HEK293 (cell line): ENCODE data around the gene SMARCA2.

Source experiments
- CTCF ChIA-PET: fragments of 350-600 bp; formaldehyde crosslinking; extraction: SDS; loops from one replicate; lab custom pipeline; 2021; ENCODE audit warnings: antibody characterized with exemption; lab: Yijun Ruan, JAX
- POLR2A ChIA-PET: fragments of 300-600 bp; formaldehyde crosslinking; extraction: SDS; loops from one replicate; lab custom pipeline; 2020; ENCODE audit warnings: antibody characterized with exemption, inconsistent platforms; lab: Yijun Ruan, JAX
- H3K27ac ChIP-seq: fragments of 200-500 bp; sonication (Bioruptor generic); 2 replicates; pipeline ENCODE4 v1.5.1; 2014; ENCODE audit warnings: low read depth, low read length, control low read depth, inconsistent platforms; ENCODE audit errors: extremely low read depth
- H3K36me3 ChIP-seq, 2 experiments: fragments of 200-500 bp in 1 of 2; sonication (Bioruptor generic) in 1 of 2; 1 replicate in 1 of 2; 2 replicates in 1 of 2; pipeline ENCODE4 v1.5.1; 2014 to 2017; ENCODE audit warnings: inconsistent platforms in 2 of 2, low read length in 2 of 2; ENCODE audit not compliant: control insufficient read depth in 2 of 2, insufficient read depth in 1 of 2
- H3K4me1 ChIP-seq: fragments of 200-500 bp; sonication (Bioruptor generic); 2 replicates; pipeline ENCODE4 v1.5.1; 2014; ENCODE audit warnings: mild to moderate bottlenecking, low read length, inconsistent platforms; ENCODE audit not compliant: control insufficient read depth, insufficient read depth
- H3K4me3 ChIP-seq: 2 replicates; pipeline ENCODE4 v1.5.1; 2011; ENCODE audit warnings: low read depth, mild to moderate bottlenecking, control low read depth, low read length, moderate library complexity
- H3K9me3 ChIP-seq: fragments of 200-500 bp; sonication (Bioruptor generic); 2 replicates; pipeline ENCODE4 v1.5.1; 2014; ENCODE audit warnings: low read depth, low read length, inconsistent platforms; ENCODE audit not compliant: control insufficient read depth, insufficient read depth
- KLF10 ChIP-seq: fragments of 450-650 bp; IDR thresholded peaks from 2 replicates; pipeline ENCODE4 v1.5.1; 2018; ENCODE audit warnings: missing biosample characterization, mild to moderate bottlenecking, missing genetic modification characterization
- MZF1 ChIP-seq: fragments of 450-650 bp; formaldehyde crosslinking; IDR thresholded peaks from 2 replicates; pipeline ENCODE4 v1.5.1; 2017; ENCODE audit warnings: missing biosample characterization, missing genetic modification characterization, borderline replicate concordance
- PRDM1 ChIP-seq: fragments of 450-650 bp; formaldehyde crosslinking; IDR thresholded peaks from 2 replicates; pipeline ENCODE4; 2016; ENCODE audit warnings: missing biosample characterization, missing genetic modification characterization
- REPIN1 ChIP-seq: fragments of 450-650 bp; formaldehyde crosslinking; IDR thresholded peaks from 2 replicates; pipeline ENCODE4 v1.5.1; 2017; ENCODE audit warnings: missing biosample characterization, missing genetic modification characterization, low read depth
- SCRT1 ChIP-seq: fragments of 450-650 bp; formaldehyde crosslinking; IDR thresholded peaks from 2 replicates; pipeline ENCODE4 v1.5.1; 2016; ENCODE audit warnings: missing biosample characterization, missing genetic modification characterization, borderline replicate concordance
- SP3 ChIP-seq: fragments of 450-650 bp; formaldehyde crosslinking; IDR thresholded peaks from 2 replicates; pipeline ENCODE4 v1.5.1; 2016; ENCODE audit warnings: missing biosample characterization, missing genetic modification characterization
- ZBTB17 ChIP-seq: fragments of 450-650 bp; formaldehyde crosslinking; IDR thresholded peaks from 2 replicates; pipeline ENCODE4 v1.5.1; 2016; ENCODE audit warnings: missing biosample characterization, missing genetic modification characterization
- ZNF114 ChIP-seq: fragments of 450-650 bp; formaldehyde crosslinking; IDR thresholded peaks from 2 replicates; pipeline ENCODE4 v1.5.0; 2017; ENCODE audit warnings: missing biosample characterization, missing genetic modification characterization
- ZNF138 ChIP-seq: fragments of 450-650 bp; formaldehyde crosslinking; IDR thresholded peaks from 2 replicates; pipeline ENCODE4 v1.5.1; 2016; ENCODE audit warnings: missing biosample characterization, missing genetic modification characterization, borderline replicate concordance
- ZNF146 ChIP-seq: fragments of 450-650 bp; formaldehyde crosslinking; IDR thresholded peaks from 2 replicates; pipeline ENCODE4 v1.5.1; 2016; ENCODE audit warnings: missing biosample characterization, missing genetic modification characterization
- ZNF157 ChIP-seq: fragments of 450-650 bp; formaldehyde crosslinking; IDR thresholded peaks from 2 replicates; pipeline ENCODE4 v1.5.1; 2016; ENCODE audit warnings: missing biosample characterization, missing genetic modification characterization
- ZNF19 ChIP-seq: fragments of 450-650 bp; formaldehyde crosslinking; IDR thresholded peaks from 2 replicates; pipeline ENCODE4; 2016; ENCODE audit warnings: missing biosample characterization, missing genetic modification characterization, low read depth
- ZNF211 ChIP-seq: fragments of 450-650 bp; formaldehyde crosslinking; IDR thresholded peaks from 2 replicates; pipeline ENCODE4 v1.5.1; 2016; ENCODE audit warnings: low read depth, missing biosample characterization, missing genetic modification characterization
- ZNF280C ChIP-seq: fragments of 450-650 bp; formaldehyde crosslinking; IDR thresholded peaks from 2 replicates; pipeline ENCODE4 v1.5.1; 2016; ENCODE audit warnings: missing biosample characterization, missing genetic modification characterization
- ZNF280D ChIP-seq: fragments of 450-650 bp; formaldehyde crosslinking; IDR thresholded peaks from 2 replicates; pipeline ENCODE4 v1.5.1; 2016; ENCODE audit warnings: missing biosample characterization, missing genetic modification characterization
- ZNF391 ChIP-seq: fragments of 450-650 bp; formaldehyde crosslinking; IDR thresholded peaks from 2 replicates; pipeline ENCODE4 v1.5.1; 2016; ENCODE audit warnings: low read depth, missing biosample characterization, missing genetic modification characterization, borderline replicate concordance
- ZNF449 ChIP-seq: fragments of 450-650 bp; formaldehyde crosslinking; IDR thresholded peaks from 2 replicates; pipeline ENCODE4 v1.5.1; 2017; ENCODE audit warnings: missing biosample characterization, mild to moderate bottlenecking, missing genetic modification characterization, moderate library complexity
- ZNF555 ChIP-seq: fragments of 450-650 bp; formaldehyde crosslinking; conservative IDR thresholded peaks from 2 replicates; pipeline ENCODE4 v1.5.1; 2017; ENCODE audit warnings: missing biosample characterization, mild to moderate bottlenecking, missing genetic modification characterization, inconsistent platforms
- ZNF558 ChIP-seq: fragments of 450-650 bp; formaldehyde crosslinking; IDR thresholded peaks from 2 replicates; pipeline ENCODE4 v1.5.1; 2016; ENCODE audit warnings: missing biosample characterization, missing genetic modification characterization
- ZNF658 ChIP-seq: fragments of 450-650 bp; formaldehyde crosslinking; IDR thresholded peaks from 2 replicates; pipeline ENCODE4; 2016; ENCODE audit warnings: missing biosample characterization, missing genetic modification characterization
- ZNF660 ChIP-seq: fragments of 450-650 bp; IDR thresholded peaks from 2 replicates; pipeline ENCODE4 v1.5.1; 2018; ENCODE audit warnings: missing biosample characterization, mild to moderate bottlenecking, missing genetic modification characterization
- ZNF692 ChIP-seq: fragments of 450-650 bp; formaldehyde crosslinking; IDR thresholded peaks from 2 replicates; pipeline ENCODE4 v1.5.1; 2016; ENCODE audit warnings: missing biosample characterization, missing genetic modification characterization
- ZNF701 ChIP-seq: fragments of 450-650 bp; formaldehyde crosslinking; IDR thresholded peaks from 2 replicates; pipeline ENCODE4 v1.5.1; 2016; ENCODE audit warnings: missing biosample characterization, missing genetic modification characterization
- ZSCAN16 ChIP-seq: fragments of 450-650 bp; formaldehyde crosslinking; IDR thresholded peaks from 2 replicates; pipeline ENCODE4 v1.5.1; 2016; ENCODE audit warnings: missing biosample characterization, missing genetic modification characterization
- ZSCAN30 ChIP-seq: fragments of 450-650 bp; IDR thresholded peaks from 2 replicates; pipeline ENCODE4 v1.5.1; 2018; ENCODE audit warnings: missing biosample characterization, mild to moderate bottlenecking, missing genetic modification characterization, moderate library complexity

SMARCA2 gene

GRCh38 chr9:2041736-2042135, 26.6 kb downstream of the SMARCA2 start:
- ChIA-PET POLR2A (no interaction called here), CTCF (interaction anchor here (0.6 kb wide), 1 partner anchor 27 kb away, joined by 3 read pairs; no protein-coding TSS in a partner anchor)
- Histone ChIP-seq H3K9me3 (no peaks in the 10 kb centered on the region), H3K4me1 (no peaks in the 10 kb centered on the region), H3K4me3 (no peak overlapping the region), H3K36me3 (peaks cover 0 to 34% of the 10 kb centered on the region in 2 experiments; a peak in 1 of 3 replicates), H3K27ac (no peak overlapping the region)
- no peak for TF ChIP-seq REPIN1 (tag by site-specific recombination)
- TF ChIP-seq ZNF660 = no peak
- no peak for TF ChIP-seq ZSCAN30 (tag by site-specific recombination)
- TF ChIP-seq ZNF19 (tag by site-specific recombination) = no peak
- no peak for TF ChIP-seq ZSCAN16 (tag by site-specific recombination)
- no peak for TF ChIP-seq ZNF146 (tag by site-specific recombination)
- no peak for TF ChIP-seq ZNF157
- TF ChIP-seq ZNF658 (tag by site-specific recombination) = no peak
- TF ChIP-seq ZNF138 (tag by site-specific recombination) = no peak
- no peak for TF ChIP-seq ZNF280C (tag by site-specific recombination)
- no peak for TF ChIP-seq ZNF391 (tag by site-specific recombination)
- no peak for TF ChIP-seq ZNF558
- TF ChIP-seq ZNF211 (tag by site-specific recombination) = no peak
- no peak for TF ChIP-seq ZBTB17 (tag by site-specific recombination)
- no peak for TF ChIP-seq KLF10
- TF ChIP-seq ZNF701 (tag by site-specific recombination) = no peak
- no peak for TF ChIP-seq ZNF555 (tag by site-specific recombination)
- TF ChIP-seq ZNF280D (tag by site-specific recombination) = no peak
- TF ChIP-seq ZNF449 (tag by site-specific recombination) = no peak
- no peak for TF ChIP-seq SP3 (tag by site-specific recombination)

- H3K4me1 ChIP-seq = no peaks in the 10 kb centered on the region
- peaks cover 0 to 42% of the 10 kb centered on the region in 2 experiments; a peak in 1 of 3 replicates for H3K36me3 ChIP-seq
- H3K4me3 ChIP-seq = no peak overlapping the region
- no peak overlapping the region for H3K27ac ChIP-seq
- no peaks in the 10 kb centered on the region for H3K9me3 ChIP-seq
- ChIA-PET CTCF (interaction anchor here (0.6 kb wide), 1 partner anchor 247 kb away, joined by 3 read pairs; no protein-coding TSS in a partner anchor), POLR2A (no interaction called here)
- TF ChIP-seq ZNF114 (tag by site-specific recombination) (no peak), PRDM1 (no peak), MZF1 (tag by site-specific recombination) (no peak), SCRT1 (tag by site-specific recombination) (no peak), ZNF692 (tag by site-specific recombination) (no peak)
Observed at GRCh38 chr9:2043243-2043642, 28.1 kb downstream of the SMARCA2 start.
